Activated CD4-positive, alpha-beta T cell treated with anti-CD3 and anti-CD28 coated beads, Interleukin-2, amount 10 ng/mL, durations not matched to agents 24 days and 14 days (primary cell): ENCODE data around the gene HSFX3. TPM values are rescaled to one million over a fixed set of nuclear protein-coding genes. Genes with fewer than 3 reads are reported as not detected.
"Not testable (repeated sequence)": the region's sequence is repeated elsewhere in the genome, so short reads cannot be mapped to it uniquely, and the experiment has no call there.

Experiments used
- DNase-seq: peaks from one replicate; pipeline ENCODE4 v3.0.0; 2022
- H3K27ac Mint-ChIP-seq: one replicate; pipeline ENCODE4 v1.8.0; 2022; ENCODE audit warnings: mild to moderate bottlenecking, mixed read lengths
- H3K27me3 Mint-ChIP-seq: one replicate; pipeline ENCODE4 v1.8.0; 2022; ENCODE audit warnings: mixed read lengths
- H3K36me3 Mint-ChIP-seq: one replicate; pipeline ENCODE4 v1.8.0; 2022; ENCODE audit warnings: low read depth, mild to moderate bottlenecking, mixed read lengths
- H3K4me1 Mint-ChIP-seq: one replicate; pipeline ENCODE4 v1.8.0; 2021; ENCODE audit warnings: mixed read lengths
- H3K4me3 Mint-ChIP-seq: one replicate; pipeline ENCODE4 v1.8.0; 2022; ENCODE audit warnings: mild to moderate bottlenecking, moderate library complexity, mixed read lengths
- H3K9me3 Mint-ChIP-seq: one replicate; pipeline ENCODE4 v1.8.0; 2021; ENCODE audit warnings: mixed read lengths
- intact Hi-C: fragments of 100-400 bp; cut with micrococcal nuclease; formaldehyde crosslinking; loops from one replicate; pipeline ENCODE4 v1.15.1; 2023
- total RNA-seq: library from RNA; stranded (reverse); gene quantifications from 2 replicates; pipeline ENCODE4 v1.2.3, GENCODE V29; 2022

HSFX3 gene
- not detected in 2 replicates for total RNA-seq

DNA sequence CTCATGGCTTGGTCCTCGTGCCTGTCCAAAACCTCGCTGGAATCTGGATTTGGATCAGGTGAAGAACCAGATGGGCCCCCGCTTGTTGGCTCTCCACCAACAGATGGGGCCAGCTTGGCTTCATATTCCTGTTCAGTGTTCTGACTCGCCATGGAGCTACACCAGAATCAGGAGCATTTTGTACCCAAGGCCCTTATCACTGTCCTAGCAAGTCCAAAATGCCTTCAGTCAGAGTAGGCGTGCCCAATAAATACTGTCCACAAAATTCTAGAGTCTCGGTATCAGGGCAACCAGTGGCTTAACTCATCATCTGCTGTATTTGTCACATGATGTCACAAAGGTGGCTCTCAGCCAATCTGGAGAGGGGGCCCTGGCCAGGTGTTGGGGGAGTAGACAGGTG is at the start of gene HSFX3:
Gene HSFX3 (minus strand): TSS at position 224 of the 400 bp plus-strand sequence. CDS start 72 bp downstream, at position 152.
- H3K9me3 Mint-ChIP-seq, DNase-seq, H3K36me3 Mint-ChIP-seq, intact Hi-C loops, H3K4me3 Mint-ChIP-seq, H3K27me3 Mint-ChIP-seq, H3K4me1 Mint-ChIP-seq, H3K27ac Mint-ChIP-seq: not testable (repeated sequence)

DNA sequence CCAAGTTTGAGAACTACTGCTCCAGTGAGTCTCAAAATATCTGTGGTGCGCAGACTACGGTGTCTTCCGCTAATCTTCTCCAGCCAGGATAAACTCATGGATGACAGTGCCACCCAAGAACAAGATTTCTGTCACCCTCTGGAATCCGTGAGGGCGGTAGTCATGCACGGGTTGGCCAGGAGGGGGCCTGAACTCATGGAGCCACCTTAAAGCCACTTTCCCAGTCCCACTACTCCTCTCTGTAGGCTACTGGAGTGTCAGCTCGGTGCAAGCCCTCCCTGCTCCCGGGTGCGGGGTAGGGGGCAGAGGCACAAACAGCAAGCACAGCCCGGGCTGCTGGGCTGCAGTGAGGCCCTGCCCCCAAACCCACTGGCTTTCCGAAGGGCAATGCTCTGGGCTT is 48.9 kb upstream of the HSFX3 start:
- H3K4me3 Mint-ChIP-seq, H3K9me3 Mint-ChIP-seq, DNase-seq, H3K27ac Mint-ChIP-seq, H3K4me1 Mint-ChIP-seq, intact Hi-C loops, H3K36me3 Mint-ChIP-seq, H3K27me3 Mint-ChIP-seq: not testable (repeated sequence)

- H3K27ac Mint-ChIP-seq, intact Hi-C loops, H3K27me3 Mint-ChIP-seq, H3K9me3 Mint-ChIP-seq, H3K4me1 Mint-ChIP-seq, H3K4me3 Mint-ChIP-seq, H3K36me3 Mint-ChIP-seq, DNase-seq: not testable (repeated sequence)
These were observed 46.2 kb upstream of the HSFX3 start for GRCh38 chrX:149595943-149596342.

DNA sequence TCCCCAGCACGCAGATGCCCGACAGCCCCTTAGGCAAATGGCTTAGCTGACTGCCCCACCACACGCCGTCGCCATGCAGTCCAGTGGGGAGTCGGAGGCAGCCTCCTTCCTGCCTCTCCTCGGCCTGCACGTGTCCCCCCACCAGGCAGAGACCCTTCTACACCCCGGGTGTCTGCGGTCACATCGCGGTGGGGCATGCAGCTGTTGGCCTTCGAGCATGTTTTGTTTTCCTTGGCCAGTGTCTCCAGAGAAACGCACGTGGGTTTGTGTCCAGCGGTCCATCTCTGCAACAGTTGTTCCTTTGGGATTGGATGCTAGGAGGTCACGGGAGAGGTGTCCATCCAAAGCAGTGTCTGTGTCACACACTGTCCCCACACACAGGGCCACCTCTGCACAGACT is 45.5 kb upstream of the HSFX3 start, which contains the start of gene HSFX2:
Gene HSFX2 (minus strand): TSS at position 101 of the 400 bp plus-strand sequence. CDS start 614 bp downstream, outside the sequence.
- H3K4me3 Mint-ChIP-seq, DNase-seq, H3K27me3 Mint-ChIP-seq, H3K9me3 Mint-ChIP-seq, H3K27ac Mint-ChIP-seq, H3K36me3 Mint-ChIP-seq, H3K4me1 Mint-ChIP-seq, intact Hi-C loops: not testable (repeated sequence)

GRCh38 chrX:149590993-149591392 is 41.3 kb upstream of the HSFX3 start:
- intact Hi-C loops, H3K27me3 Mint-ChIP-seq, H3K4me3 Mint-ChIP-seq: not testable (repeated sequence)

GRCh38 chrX:149587359-149587758 is 37.6 kb upstream of the HSFX3 start, which contains the start of gene MAGEA9B:
Gene MAGEA9B (minus strand): TSS chrX:149587459. CDS start chrX:149583179, 4,280 bp downstream.
- H3K27me3 Mint-ChIP-seq, H3K4me1 Mint-ChIP-seq, H3K4me3 Mint-ChIP-seq, H3K36me3 Mint-ChIP-seq, DNase-seq, intact Hi-C loops, H3K27ac Mint-ChIP-seq, H3K9me3 Mint-ChIP-seq: not testable (repeated sequence)

More at GRCh38 chrX:149590993-149591392, 41.3 kb upstream of the HSFX3 start:
- H3K27ac Mint-ChIP-seq, H3K4me1 Mint-ChIP-seq, H3K36me3 Mint-ChIP-seq, H3K9me3 Mint-ChIP-seq, DNase-seq: not testable (repeated sequence)

DNA sequence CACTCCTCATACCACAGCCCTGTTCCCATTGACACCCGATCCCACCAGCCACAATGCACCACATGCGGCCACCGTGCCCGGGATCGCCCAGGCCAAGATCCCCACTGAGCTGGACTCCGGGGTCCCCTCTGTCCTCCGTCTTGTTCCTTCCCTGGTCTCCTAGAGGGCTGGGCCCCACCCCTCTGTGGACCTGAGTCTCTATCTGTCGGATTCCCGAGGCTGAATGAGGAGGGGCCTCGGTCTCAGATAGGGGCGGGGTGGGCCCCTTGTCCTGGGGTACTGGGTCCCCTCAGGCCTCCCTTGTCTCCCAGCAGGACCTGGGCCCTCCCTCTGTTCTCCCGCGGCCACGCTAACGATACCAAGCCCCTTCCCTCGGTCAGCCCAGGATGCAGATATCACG is 35.9 kb upstream of the HSFX3 start:
- H3K27ac Mint-ChIP-seq, H3K9me3 Mint-ChIP-seq, H3K27me3 Mint-ChIP-seq, H3K4me3 Mint-ChIP-seq, DNase-seq, intact Hi-C loops, H3K4me1 Mint-ChIP-seq, H3K36me3 Mint-ChIP-seq: not testable (repeated sequence)

GRCh38 chrX:149573456-149573855 is 23.7 kb upstream of the HSFX3 start:
- H3K9me3 Mint-ChIP-seq, DNase-seq, intact Hi-C loops, H3K36me3 Mint-ChIP-seq, H3K27ac Mint-ChIP-seq, H3K27me3 Mint-ChIP-seq, H3K4me3 Mint-ChIP-seq: not testable (repeated sequence)
- H3K4me1 Mint-ChIP-seq, result peaks cover 18% of the 10 kb centered on the region

DNA sequence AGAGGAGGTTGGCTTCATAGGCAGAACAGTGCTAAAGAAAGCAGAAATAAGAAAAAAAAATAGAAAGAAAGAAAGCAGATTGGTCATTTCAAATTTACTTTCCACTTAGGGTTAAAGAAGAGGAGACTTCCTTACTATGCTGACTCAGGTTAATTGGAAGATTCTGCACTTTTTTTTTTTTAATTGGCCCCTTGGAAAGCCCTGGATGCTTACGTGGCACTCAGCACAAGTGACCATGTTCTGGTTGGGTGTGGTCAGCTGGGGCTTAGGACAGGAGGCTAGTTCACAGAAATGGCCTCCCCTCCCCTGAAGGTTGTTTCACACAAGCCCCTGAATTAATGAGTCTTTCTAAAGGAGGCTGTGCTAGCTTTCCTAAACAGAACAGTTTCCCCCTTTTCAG is 23.0 kb upstream of the HSFX3 start:
- intact Hi-C loops, result no loop called here
- no peaks in the 10 kb centered on the region for H3K36me3 Mint-ChIP-seq
- peak overlapping the region; percentile 88 for H3K27ac Mint-ChIP-seq
- peak overlapping the region; percentile 62 for H3K4me3 Mint-ChIP-seq
- peak; percentile 49 for DNase-seq
- peaks cover 18% of the 10 kb centered on the region for H3K4me1 Mint-ChIP-seq
- no peaks in the 10 kb centered on the region for H3K27me3 Mint-ChIP-seq
- no peaks in the 10 kb centered on the region for H3K9me3 Mint-ChIP-seq

GRCh38 chrX:149571770-149572169 is 22.0 kb upstream of the HSFX3 start:
- no peak overlapping the region for H3K27ac Mint-ChIP-seq
- H3K9me3 Mint-ChIP-seq, result no peaks in the 10 kb centered on the region
- intact Hi-C loops, result no loop called here
- H3K4me3 Mint-ChIP-seq, result no peak overlapping the region
- peak; percentile 13 for DNase-seq
- peaks cover 18% of the 10 kb centered on the region for H3K4me1 Mint-ChIP-seq
- H3K36me3 Mint-ChIP-seq, result no peaks in the 10 kb centered on the region
- H3K27me3 Mint-ChIP-seq, result no peaks in the 10 kb centered on the region

DNA sequence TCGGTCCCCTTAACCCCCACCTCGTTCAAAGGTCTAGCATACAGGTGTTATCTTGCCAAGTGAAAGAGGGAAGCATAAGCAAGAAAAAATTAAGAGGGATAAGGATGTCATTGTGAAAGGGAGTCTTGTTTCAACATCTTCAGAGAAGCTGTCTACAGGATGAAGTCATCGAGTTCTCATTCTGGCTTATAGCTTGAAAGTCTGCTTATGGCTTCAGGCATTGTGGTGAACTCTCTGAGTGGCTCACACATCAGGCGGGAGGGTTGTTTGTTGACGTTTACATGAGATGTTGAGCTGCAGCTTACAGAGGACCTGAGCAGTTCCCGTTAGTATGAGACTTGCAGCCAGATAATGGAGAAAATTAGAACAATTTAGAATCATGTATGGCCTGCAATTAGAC is 20.9 kb upstream of the HSFX3 start:
- H3K9me3 Mint-ChIP-seq, result no peaks in the 10 kb centered on the region
- no peak overlapping the region for H3K27ac Mint-ChIP-seq
- no peaks in the 10 kb centered on the region for H3K36me3 Mint-ChIP-seq
- no peak overlapping the region for H3K4me3 Mint-ChIP-seq
- no peaks in the 10 kb centered on the region for H3K27me3 Mint-ChIP-seq
- peaks cover 18% of the 10 kb centered on the region for H3K4me1 Mint-ChIP-seq
- peak; percentile 50 for DNase-seq
- intact Hi-C loops, result no loop called here

DNA sequence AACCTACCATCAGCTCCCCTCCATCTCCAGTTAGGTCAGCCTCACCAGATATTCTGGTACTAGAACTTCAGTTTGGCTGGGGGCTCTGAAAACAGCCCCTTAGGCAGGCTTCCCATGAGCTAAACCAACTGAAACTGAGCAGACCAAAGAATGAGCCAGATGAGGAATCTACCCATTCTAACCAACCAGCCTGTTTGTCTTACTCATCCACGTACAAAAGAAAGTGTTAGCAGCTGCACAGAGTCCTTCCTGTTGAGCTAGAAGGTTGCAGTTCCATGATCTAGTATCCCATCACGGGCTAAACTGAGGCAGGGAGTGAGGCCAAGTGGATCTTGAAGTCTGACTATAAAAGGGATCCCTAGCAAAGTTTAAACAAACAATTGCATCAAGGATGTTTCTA is 20.0 kb upstream of the HSFX3 start:
- H3K4me3 Mint-ChIP-seq, result no peak overlapping the region
- no peaks in the 10 kb centered on the region for H3K27me3 Mint-ChIP-seq
- no peaks in the 10 kb centered on the region for H3K36me3 Mint-ChIP-seq
- H3K9me3 Mint-ChIP-seq, result no peaks in the 10 kb centered on the region
- intact Hi-C loops, result no loop called here
- peaks cover 18% of the 10 kb centered on the region for H3K4me1 Mint-ChIP-seq
- H3K27ac Mint-ChIP-seq, result no peak overlapping the region
- DNase-seq, result peak; percentile 54

DNA sequence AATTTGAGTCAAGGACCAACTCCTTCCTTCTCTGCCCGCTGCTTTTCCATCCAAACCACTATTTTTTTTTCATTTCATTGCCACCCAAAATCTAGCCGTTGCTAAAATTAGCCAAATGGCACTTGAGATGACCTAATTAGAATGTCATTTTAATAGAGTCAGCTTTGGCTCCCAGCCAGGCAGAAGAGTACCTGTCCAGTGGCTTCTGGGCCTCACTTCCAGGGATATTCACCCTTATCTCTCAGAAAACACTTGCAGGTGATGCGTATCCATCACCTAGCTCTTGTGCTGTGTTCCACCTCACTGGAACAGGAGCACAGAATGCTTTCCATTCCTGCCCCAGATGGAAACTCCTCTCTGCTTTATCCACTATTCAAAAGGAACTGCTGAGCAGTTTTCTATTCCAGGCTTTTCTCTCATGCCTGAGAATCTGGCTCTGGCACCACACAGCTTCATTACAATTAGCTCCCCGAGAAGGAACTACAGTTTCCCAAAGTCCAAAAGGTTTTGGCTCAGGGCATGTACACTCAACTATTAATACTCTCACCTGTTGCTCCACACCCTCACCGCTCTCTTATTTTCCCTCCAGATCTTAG is 19.1 kb upstream of the HSFX3 start:
- Mint-ChIP-seq H3K4me1 (peaks cover 18% of the 10 kb centered on the region), H3K27me3 (no peaks in the 10 kb centered on the region), H3K9me3 (no peaks in the 10 kb centered on the region), H3K36me3 (no peaks in the 10 kb centered on the region), H3K4me3 (no peak overlapping the region), H3K27ac (no peak overlapping the region)
- intact Hi-C loops, result no loop called here
- peak; percentile 7 for DNase-seq

DNA sequence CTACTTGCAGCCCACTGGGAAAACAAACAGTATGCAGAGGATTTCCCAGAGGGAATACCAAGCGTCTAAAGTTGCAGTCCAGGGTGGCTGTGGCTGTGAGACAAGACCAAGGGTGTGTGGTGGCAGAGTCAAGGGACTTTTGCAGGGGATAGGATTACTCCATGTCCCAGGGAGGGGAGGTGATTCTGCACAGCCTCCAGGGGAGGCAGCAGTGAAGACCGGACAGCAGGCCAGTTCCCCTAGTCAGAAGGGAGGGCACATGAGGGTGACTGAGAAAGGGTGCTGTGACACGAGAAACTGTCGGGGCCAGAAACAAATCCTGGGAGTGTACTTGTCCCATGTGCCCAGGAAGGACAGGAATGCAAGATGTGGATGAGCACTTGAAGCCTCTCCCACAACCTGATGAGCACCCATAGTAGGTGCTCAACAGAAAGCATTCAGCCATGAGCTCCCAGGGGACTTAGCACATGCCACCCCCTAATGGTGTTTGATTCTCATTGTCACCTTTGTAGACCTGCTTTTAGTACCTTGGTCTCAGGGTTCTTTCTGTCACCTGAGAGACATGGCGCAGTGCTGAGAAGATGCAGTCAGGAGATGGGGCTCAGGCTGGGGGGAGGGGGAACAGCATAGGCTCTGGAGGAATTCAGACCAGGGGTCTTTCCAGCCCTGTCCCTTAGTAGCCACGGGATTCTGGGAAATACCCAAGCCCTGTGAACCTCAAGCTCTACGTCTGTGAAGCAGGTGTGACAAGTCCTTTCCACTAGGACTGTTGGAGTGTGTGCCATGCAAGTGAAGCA is 18.1 kb upstream of the HSFX3 start:
- Mint-ChIP-seq H3K36me3 (no peaks in the 10 kb centered on the region), H3K27me3 (no peaks in the 10 kb centered on the region), H3K4me1 (peaks cover 15% of the 10 kb centered on the region), H3K27ac (no peak overlapping the region), H3K9me3 (no peaks in the 10 kb centered on the region), H3K4me3 (no peak overlapping the region)
- intact Hi-C loops, result no loop called here
- DNase-seq, result peak; percentile 33
